ENCODE results near the gene IL1RN. TPM values are rescaled to one million over a fixed set of nuclear protein-coding genes. Genes with fewer than 3 reads are reported as not detected.

IL1RN gene
- total and polyA plus RNA-seq, 2 of the 13 experiments (the other 11 are each of a cell fraction or from before 2014, with no cell fraction given) = 21.2 to 101 TPM

- TF ChIP-seq ZNF121 (CRISPR knock-in tag; IDR thresholded peaks at IDR 0.05) (no peak), ZNF136 (CRISPR knock-in tag; IDR thresholded peaks at IDR 0.05; ENCODE audit: low read depth) (0 out of 2 replicates have a peak, but pooled peaks have one; percentile 83), ZNF724P (CRISPR knock-in tag; IDR thresholded peaks at IDR 0.05; ENCODE audit: borderline replicate concordance) (no peak), ZNF660 (CRISPR knock-in tag; IDR thresholded peaks at IDR 0.05; ENCODE audit: borderline replicate concordance, low read depth) (no peak), NFE2 (CRISPR knock-in tag; IDR thresholded peaks at IDR 0.05) (no peak), HOXA5 (CRISPR knock-in tag; IDR thresholded peaks at IDR 0.05) (no peak), POGK (CRISPR knock-in tag; conservative IDR thresholded peaks at IDR 0.05) (no peak), U2AF1 (optimal IDR thresholded peaks at IDR 0.05; ENCODE audit: low read depth, low read length) (no peak), RFX3 (CRISPR knock-in tag; IDR thresholded peaks at IDR 0.05) (no peak), CCDC6 (CRISPR knock-in tag; IDR thresholded peaks at IDR 0.05) (no peak; the same call in 1 of the 2 replicates), PAF1 (CRISPR knock-in tag; IDR thresholded peaks at IDR 0.05) (no peak), MLLT10 (CRISPR knock-in tag; IDR thresholded peaks at IDR 0.05) (no peak), ZNF329 (CRISPR knock-in tag; IDR thresholded peaks at IDR 0.05; ENCODE audit: low read depth) (no peak; the same call in 1 of the 2 replicates), HMGA1 (CRISPR knock-in tag; conservative IDR thresholded peaks at IDR 0.05) (no peak), SYNCRIP (IDR thresholded peaks at IDR 0.05; ENCODE audit: insufficient read depth, low read depth, low read length) (no peak), HDAC1 (CRISPR knock-in tag; IDR thresholded peaks at IDR 0.05) (peak; percentile 76), ZNF558 (CRISPR knock-in tag; IDR thresholded peaks at IDR 0.05; ENCODE audit: borderline replicate concordance) (no peak), ZKSCAN5 (CRISPR knock-in tag; IDR thresholded peaks at IDR 0.05) (no peak), RFX1 (IDR thresholded peaks at IDR 0.05) (no peak), YY1 (IDR thresholded peaks at IDR 0.05; ENCODE audit: insufficient read depth, insufficient replicate concordance, low read depth, low read length) (peak; percentile 29), ZNF780A (CRISPR knock-in tag; IDR thresholded peaks at IDR 0.05) (no peak), ZNF550 (CRISPR knock-in tag; IDR thresholded peaks at IDR 0.05; ENCODE audit: borderline replicate concordance) (no peak), HINFP (CRISPR knock-in tag; IDR thresholded peaks at IDR 0.05; ENCODE audit: low read depth) (no peak)
- TF ChIP-seq, protein P1, sequence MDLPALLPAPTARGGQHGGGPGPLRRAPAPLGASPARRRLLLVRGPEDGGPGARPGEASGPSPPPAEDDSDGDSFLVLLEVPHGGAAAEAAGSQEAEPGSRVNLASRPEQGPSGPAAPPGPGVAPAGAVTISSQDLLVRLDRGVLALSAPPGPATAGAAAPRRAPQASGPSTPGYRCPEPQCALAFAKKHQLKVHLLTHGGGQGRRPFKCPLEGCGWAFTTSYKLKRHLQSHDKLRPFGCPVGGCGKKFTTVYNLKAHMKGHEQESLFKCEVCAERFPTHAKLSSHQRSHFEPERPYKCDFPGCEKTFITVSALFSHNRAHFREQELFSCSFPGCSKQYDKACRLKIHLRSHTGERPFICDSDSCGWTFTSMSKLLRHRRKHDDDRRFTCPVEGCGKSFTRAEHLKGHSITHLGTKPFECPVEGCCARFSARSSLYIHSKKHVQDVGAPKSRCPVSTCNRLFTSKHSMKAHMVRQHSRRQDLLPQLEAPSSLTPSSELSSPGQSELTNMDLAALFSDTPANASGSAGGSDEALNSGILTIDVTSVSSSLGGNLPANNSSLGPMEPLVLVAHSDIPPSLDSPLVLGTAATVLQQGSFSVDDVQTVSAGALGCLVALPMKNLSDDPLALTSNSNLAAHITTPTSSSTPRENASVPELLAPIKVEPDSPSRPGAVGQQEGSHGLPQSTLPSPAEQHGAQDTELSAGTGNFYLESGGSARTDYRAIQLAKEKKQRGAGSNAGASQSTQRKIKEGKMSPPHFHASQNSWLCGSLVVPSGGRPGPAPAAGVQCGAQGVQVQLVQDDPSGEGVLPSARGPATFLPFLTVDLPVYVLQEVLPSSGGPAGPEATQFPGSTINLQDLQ (CRISPR knock-in tag; IDR thresholded peaks at IDR 0.05) = no peak
- TF ChIP-seq, protein P2, sequence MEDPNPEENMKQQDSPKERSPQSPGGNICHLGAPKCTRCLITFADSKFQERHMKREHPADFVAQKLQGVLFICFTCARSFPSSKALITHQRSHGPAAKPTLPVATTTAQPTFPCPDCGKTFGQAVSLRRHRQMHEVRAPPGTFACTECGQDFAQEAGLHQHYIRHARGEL (CRISPR knock-in tag; IDR thresholded peaks at IDR 0.05) = no peak
Observed at GRCh38 chr2:113156278-113157117, 29.1 kb downstream of the IL1RN start (continued).
